HL-60 (cell line): Measurements from ENCODE around the gene COPZ1.
A peak's percentile ranks its signal among the peaks of the same experiment; 100 is the strongest.

Experiments
- DNase-seq, 2 experiments: peaks; one replicate each; pipeline ENCODE4 v3.0.0-alpha.2; 2010 to 2020; ENCODE audit warnings: low read depth in 1 of 2, low spot score in 1 of 2
- H3K27ac ChIP-seq: fragments of 250-450 bp; sonication (Bioruptor Pico); replicated peaks from 2 replicates; pipeline ENCODE4 v1.5.1; 2020; ENCODE audit warnings: mild to moderate bottlenecking, moderate library complexity
- H3K27me3 ChIP-seq: fragments of 250-450 bp; sonication (Bioruptor Pico); 2 replicates; pipeline ENCODE4 v1.5.1; 2021; ENCODE audit warnings: mild to moderate bottlenecking, moderate library complexity; ENCODE audit not compliant: insufficient read depth, poor library complexity, severe bottlenecking
- H3K4me3 ChIP-seq: replicated peaks from 2 replicates; pipeline ENCODE4 v1.5.1; 2011; ENCODE audit warnings: mild to moderate bottlenecking, control low read depth, low read length; ENCODE audit not compliant: insufficient read depth
- GABPA ChIP-seq: IDR thresholded peaks from 2 replicates; pipeline ENCODE4 v1.6.1; 2012; ENCODE audit warnings: low read depth
- POLR2AphosphoS5 ChIP-seq: IDR thresholded peaks from 2 replicates; pipeline ENCODE4 v1.6.1; 2012; ENCODE audit warnings: low read depth
- SPI1 ChIP-seq: IDR thresholded peaks from 2 replicates; pipeline ENCODE4 v1.6.1; 2012; ENCODE audit warnings: low read depth, mild to moderate bottlenecking, borderline replicate concordance
- TF ChIP-seq, protein P1 (sequence below): IDR thresholded peaks from 2 replicates; pipeline ENCODE4 v1.6.1; 2012; ENCODE audit warnings: low read depth; ENCODE audit not compliant: insufficient replicate concordance
- TF ChIP-seq, protein P2 (sequence below): IDR thresholded peaks from one replicate; pipeline ENCODE4 v1.5.1; 2011; ENCODE audit warnings: low read length, control low read depth, inconsistent platforms; ENCODE audit not compliant: insufficient read depth

Gene COPZ1

GRCh38 chr12:54390176-54390667, 65.3 kb downstream of the COPZ1 start:
- TF ChIP-seq, protein P1, sequence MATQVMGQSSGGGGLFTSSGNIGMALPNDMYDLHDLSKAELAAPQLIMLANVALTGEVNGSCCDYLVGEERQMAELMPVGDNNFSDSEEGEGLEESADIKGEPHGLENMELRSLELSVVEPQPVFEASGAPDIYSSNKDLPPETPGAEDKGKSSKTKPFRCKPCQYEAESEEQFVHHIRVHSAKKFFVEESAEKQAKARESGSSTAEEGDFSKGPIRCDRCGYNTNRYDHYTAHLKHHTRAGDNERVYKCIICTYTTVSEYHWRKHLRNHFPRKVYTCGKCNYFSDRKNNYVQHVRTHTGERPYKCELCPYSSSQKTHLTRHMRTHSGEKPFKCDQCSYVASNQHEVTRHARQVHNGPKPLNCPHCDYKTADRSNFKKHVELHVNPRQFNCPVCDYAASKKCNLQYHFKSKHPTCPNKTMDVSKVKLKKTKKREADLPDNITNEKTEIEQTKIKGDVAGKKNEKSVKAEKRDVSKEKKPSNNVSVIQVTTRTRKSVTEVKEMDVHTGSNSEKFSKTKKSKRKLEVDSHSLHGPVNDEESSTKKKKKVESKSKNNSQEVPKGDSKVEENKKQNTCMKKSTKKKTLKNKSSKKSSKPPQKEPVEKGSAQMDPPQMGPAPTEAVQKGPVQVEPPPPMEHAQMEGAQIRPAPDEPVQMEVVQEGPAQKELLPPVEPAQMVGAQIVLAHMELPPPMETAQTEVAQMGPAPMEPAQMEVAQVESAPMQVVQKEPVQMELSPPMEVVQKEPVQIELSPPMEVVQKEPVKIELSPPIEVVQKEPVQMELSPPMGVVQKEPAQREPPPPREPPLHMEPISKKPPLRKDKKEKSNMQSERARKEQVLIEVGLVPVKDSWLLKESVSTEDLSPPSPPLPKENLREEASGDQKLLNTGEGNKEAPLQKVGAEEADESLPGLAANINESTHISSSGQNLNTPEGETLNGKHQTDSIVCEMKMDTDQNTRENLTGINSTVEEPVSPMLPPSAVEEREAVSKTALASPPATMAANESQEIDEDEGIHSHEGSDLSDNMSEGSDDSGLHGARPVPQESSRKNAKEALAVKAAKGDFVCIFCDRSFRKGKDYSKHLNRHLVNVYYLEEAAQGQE = no peak
- TF ChIP-seq GABPA = no peak
- no peak for TF ChIP-seq POLR2AphosphoS5
- TF ChIP-seq SPI1 = no peak
- TF ChIP-seq, protein P2, sequence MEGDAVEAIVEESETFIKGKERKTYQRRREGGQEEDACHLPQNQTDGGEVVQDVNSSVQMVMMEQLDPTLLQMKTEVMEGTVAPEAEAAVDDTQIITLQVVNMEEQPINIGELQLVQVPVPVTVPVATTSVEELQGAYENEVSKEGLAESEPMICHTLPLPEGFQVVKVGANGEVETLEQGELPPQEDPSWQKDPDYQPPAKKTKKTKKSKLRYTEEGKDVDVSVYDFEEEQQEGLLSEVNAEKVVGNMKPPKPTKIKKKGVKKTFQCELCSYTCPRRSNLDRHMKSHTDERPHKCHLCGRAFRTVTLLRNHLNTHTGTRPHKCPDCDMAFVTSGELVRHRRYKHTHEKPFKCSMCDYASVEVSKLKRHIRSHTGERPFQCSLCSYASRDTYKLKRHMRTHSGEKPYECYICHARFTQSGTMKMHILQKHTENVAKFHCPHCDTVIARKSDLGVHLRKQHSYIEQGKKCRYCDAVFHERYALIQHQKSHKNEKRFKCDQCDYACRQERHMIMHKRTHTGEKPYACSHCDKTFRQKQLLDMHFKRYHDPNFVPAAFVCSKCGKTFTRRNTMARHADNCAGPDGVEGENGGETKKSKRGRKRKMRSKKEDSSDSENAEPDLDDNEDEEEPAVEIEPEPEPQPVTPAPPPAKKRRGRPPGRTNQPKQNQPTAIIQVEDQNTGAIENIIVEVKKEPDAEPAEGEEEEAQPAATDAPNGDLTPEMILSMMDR = no peak
- no peak for DNase-seq
- no peak overlapping the region for H3K4me3 ChIP-seq
- H3K27ac ChIP-seq = no peak overlapping the region
- no peaks in the 10 kb centered on the region for H3K27me3 ChIP-seq

- Histone ChIP-seq H3K4me3 (no peak overlapping the region), H3K27ac (no peak overlapping the region), H3K27me3 (no peaks in the 10 kb centered on the region)
- TF ChIP-seq GABPA (no peak), SPI1 (peak; percentile 20; the same call in 1 of the 2 replicates)
- no peak for DNase-seq
These were observed 66.0 kb downstream of the COPZ1 start for GRCh38 chr12:54390668-54391551.

DNA sequence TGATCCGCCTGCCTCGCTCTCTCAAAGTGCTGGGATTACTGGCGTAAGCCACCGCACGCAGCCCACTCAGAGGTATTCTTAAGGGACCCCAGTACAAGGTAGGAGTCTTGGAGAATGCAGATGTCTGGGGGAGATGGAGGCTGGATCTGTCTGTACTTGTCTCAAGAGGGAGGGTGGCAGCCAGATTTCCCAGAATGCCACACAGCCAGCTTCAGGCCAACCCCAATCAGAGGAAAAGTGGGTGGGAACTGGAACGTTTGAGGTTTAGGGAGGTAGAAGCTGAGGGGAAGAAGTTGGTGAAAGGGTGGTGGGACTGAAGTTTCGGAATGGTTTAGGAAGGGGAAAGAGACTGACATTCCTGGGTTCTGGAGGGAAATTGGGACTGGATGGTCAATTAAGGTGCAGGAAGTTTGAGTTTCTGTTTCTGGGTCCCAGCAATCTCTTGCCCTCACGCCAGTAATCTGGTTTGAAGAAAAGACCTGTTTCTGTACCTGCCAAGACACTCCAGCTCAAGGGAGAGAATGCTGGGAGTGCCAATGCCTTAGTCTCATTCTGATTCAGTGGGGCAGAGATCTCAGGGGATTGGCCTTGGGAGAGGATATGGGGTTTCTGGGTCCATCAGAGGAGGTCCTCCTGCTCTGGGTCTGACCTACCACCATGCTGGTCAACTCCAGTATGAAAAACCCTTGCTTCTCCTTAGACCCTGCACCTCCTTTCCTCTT, 67.7 kb downstream of the COPZ1 start:
- H3K27ac ChIP-seq = peak overlapping the region; percentile 50; the same call in 1 of the 2 replicates
- no peaks in the 10 kb centered on the region for H3K27me3 ChIP-seq
- DNase-seq = no peak
- H3K4me3 ChIP-seq = no peak overlapping the region
- TF ChIP-seq SPI1 (no peak), GABPA (no peak), POLR2AphosphoS5 (no peak)
- TF ChIP-seq, protein P1 = no peak
- TF ChIP-seq, protein P2 = no peak

DNA sequence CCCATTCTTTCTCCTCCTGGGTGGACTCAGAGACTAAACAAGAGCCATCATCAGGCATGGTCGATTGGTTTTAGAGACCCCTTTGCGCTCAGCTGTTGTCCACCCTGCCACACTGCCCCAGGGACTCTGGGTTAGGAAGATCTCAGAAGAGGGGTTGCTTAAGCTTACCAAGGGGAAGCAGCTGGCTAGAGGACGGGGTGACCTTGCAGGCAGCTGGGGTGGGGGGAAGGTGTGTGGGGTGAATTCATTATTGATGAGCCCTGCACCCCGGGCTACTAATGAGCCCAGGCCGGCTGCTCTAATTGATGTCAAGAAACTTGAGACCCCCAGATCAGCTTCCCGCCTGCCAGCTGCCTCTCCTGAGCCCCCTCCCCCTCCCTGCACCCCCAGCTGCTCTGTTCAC, 68.3 kb downstream of the COPZ1 start:
- no peaks in the 10 kb centered on the region for H3K27me3 ChIP-seq
- H3K27ac ChIP-seq = peak overlapping the region; percentile 50
- TF ChIP-seq, protein P1 = no peak
- TF ChIP-seq POLR2AphosphoS5 (no peak), GABPA (no peak), SPI1 (no peak)
- TF ChIP-seq, protein P2 = no peak
- no peak overlapping the region for H3K4me3 ChIP-seq
- peak in 1 of 2 experiments; percentile 54 for DNase-seq
